Fibroblast of lung (primary cell): ENCODE data around the gene RTN4RL2.

Experiments
- CTCF ChIP-seq, 2 donors: IDR thresholded peaks in 1 of 2; conservative IDR thresholded peaks in 1 of 2; 1 replicate in 1 of 2; 2 replicates in 1 of 2; pipeline ENCODE4 v1.5.1; 2011 to 2012; ENCODE audit warnings: low read length in 2 of 2, control low read depth in 1 of 2, inconsistent platforms in 1 of 2, low read depth in 1 of 2, mild to moderate bottlenecking in 1 of 2
- EZH2 ChIP-seq: IDR thresholded peaks from 2 replicates; pipeline ENCODE4 v1.5.1; 2012; ENCODE audit warnings: low read length, control low read depth, mild to moderate bottlenecking; ENCODE audit errors: missing control alignments

DNA sequence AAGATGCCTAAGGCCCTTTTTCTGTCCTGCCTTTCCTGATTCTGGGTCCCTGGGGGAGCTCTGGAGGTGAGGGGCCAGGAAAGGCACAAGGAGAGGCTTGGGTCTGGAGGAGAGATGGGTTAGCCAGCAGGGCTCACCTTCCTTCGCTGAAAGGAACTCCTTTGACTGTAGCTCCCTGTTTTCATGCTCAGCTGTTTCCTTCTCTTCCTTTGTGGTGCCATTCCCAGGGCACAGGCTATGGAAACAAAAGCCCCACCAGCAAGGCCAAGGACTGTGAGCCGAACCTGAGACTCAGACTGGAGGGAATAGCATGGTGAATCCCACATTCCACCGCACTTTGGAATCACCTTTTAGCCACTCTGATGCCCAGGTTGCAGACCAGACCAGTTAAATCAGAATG, 43.9 kb upstream of the RTN4RL2 start:
- TF ChIP-seq CTCF (conservative IDR thresholded peaks at IDR 0.05 in 1 of 2, IDR thresholded peaks at IDR 0.05 in 1 of 2; ENCODE audit: low read depth in 1 of 2, low read length in 2 of 2) (no peak), EZH2 (no peak)
